Activated CD4-positive, alpha-beta T cell treated with anti-CD3 and anti-CD28 coated beads, Interleukin-2, amount 50 U/mL, for 16 hours (primary cell): ENCODE data around the gene ZNF304.
"Not testable (repeated sequence)": the region's sequence is repeated elsewhere in the genome, so short reads cannot be mapped to it uniquely, and the experiment has no call there.

ENCODE experiments used
- DNase-seq: peaks from one replicate; pipeline ENCODE4 v3.0.0-alpha.2; 2020

The ZNF304 gene

DNA sequence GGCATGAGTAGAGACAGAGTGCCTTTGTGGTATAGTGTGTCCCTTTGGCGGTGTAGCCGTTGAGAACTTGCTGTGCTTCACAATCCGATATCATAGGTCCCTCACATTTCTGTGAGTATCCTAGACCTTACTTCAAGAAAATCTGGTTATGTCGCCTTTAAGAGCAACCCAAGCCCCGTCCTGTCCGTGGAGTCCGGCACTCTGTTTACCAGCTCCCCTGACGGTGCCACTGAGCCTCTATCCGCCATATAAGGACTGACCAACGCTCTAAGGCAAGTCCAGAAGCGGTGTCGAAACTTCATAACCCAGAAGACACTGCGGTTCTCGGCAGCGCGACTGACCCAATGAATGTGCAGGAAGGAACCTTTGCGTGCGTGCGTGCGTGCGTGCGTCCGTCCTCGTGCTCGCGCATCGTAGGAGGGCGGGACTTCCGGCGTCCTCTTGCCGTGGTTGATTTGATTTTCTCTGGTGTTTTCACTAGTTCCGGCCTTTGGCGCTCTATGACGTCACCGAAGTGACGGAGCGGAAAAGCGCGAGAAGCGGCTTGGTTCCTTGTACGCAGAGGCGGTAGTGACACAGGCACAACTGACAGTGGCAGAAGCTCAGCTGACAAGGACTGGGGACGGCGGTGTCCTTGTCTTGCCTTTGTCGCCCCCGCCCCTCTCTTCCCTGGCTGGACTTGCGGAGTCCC lies 12.1 kb downstream of the ZNF304 start, which contains the start of the genes TRAPPC2B and ZNF547:
Gene TRAPPC2B, plus strand, starts transcription at position 555 of the 691 bp plus-strand sequence. CDS start 1,283 bp downstream, outside the sequence.
Gene ZNF547, plus strand, starts transcription at position 555 of the 691 bp plus-strand sequence. CDS start 5,005 bp downstream, outside the sequence.
- peak; percentile 98 for DNase-seq

DNA sequence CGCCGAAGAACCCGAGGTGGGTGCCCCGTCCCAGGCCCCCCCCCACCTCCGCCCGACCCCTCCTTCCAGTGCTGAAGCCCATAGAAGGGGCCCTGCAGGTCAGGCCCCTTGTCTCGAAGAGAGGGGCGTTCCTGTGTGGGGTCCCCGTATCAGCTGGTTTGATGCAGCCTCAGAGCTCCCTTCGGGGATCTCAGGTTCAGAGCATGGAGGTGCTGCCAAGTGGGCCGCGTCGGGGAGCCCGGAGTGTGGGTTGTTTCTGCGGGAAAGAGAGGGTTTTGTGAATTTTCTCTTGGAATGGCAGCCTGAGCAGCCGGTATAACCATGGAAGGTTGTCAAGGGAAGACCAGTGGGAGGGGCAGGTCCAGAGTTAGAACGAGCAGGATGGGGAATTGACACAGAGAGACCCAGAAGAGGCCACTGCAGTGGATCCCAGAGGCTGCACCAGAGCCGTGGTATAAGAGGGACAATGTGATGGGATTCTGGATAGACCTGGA lies 12.7 kb downstream of the ZNF304 start:
- no peak for DNase-seq

DNA sequence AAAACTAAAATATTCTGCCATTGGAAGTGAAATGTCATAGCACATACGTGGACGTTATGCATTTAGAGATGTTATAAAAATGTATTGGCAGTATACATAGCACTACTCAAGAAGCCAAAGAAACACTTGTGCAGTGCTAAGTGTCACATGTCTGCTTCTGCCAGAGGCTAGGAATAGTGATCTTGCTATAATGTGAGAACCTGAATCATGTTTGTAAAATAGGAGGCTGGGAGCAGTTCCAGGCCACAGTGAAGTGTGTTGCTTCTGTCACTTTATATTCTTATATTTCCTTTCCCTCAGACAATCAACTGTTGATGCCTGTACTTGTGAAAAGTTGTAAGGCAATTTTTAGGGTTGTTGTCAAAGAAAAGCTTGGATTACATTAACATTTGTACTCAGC lies 15.7 kb downstream of the ZNF304 start:
- no peak for DNase-seq

DNA sequence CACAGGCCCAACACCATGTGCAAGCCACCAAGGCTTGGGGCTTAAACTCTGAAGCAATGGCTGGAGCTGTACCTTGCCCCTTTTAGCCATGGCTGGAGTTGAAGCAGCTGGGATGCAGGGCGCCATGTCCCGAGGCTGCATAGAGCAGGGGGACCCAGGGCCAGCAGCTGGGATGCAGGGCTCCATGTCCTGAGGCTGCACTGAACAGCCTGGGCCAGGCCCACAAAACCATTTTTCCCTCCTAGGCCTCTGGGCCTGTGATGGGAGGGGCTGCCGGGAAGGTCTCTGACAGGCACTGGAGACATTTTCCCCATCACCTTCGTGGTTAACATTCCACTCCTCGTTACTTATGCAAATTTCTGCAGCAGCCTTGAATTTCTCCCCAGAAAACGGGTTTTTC lies 23.1 kb downstream of the ZNF304 start:
- DNase-seq: no peak

DNA sequence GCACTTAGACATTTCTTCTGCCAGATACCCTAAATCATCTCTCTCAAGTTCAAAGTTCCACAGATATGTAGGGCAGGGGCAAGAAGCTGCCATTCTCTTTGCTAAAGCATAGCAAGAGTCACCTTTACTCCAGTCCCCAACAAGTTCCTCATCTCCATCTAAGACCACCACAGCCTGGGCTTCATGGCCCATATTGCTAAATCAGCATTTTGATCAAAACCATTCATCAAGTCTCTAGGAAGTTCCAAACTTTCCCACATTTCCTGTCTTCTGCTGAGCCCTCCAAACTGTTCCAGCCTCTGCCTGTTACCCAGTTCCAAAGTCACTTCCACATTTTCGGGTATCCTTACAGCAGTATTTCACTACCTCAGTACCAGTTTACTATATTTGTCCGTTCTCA lies 23.6 kb downstream of the ZNF304 start:
- DNase-seq: not testable (repeated sequence)

DNA sequence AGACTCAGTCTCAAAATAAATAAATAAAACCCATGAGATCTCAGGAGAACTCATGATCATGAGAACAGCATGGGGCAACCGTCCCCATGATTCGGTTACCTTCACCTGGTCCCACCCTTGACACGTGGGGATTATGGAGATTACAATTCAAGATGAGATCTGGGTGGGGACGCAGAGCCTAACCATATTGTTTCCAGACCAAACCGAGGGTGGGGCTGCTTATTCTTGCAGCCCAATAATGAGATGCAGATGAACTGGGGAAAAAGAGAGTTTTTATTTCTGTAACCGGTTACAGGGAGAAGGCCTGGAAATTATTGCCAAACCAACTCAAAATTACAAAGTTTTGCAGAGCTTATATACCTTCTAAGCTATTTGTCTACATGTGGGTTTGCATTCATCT lies 25.1 kb downstream of the ZNF304 start:
- no peak for DNase-seq

DNA sequence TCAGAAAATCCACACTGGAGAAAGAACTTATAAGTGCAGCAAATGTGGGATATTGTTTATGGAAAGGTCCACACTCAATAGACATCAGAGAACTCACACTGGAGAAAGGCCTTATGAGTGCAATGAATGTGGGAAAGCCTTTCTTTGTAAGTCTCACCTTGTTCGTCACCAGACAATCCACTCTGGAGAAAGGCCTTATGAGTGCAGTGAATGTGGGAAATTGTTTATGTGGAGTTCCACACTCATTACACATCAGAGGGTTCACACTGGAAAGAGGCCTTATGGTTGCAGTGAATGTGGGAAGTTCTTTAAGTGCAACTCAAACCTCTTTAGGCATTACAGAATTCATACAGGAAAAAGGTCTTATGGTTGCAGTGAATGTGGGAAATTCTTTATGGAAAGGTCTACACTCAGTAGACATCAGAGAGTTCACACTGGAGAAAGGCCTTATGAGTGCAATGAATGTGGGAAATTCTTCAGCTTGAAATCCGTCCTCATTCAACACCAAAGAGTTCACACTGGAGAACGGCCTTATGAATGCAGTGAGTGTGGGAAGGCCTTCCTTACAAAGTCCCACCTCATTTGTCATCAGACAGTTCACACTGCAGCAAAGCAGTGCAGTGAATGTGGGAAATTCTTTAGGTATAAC lies 26.6 kb downstream of the ZNF304 start:
- DNase-seq: no peak

DNA sequence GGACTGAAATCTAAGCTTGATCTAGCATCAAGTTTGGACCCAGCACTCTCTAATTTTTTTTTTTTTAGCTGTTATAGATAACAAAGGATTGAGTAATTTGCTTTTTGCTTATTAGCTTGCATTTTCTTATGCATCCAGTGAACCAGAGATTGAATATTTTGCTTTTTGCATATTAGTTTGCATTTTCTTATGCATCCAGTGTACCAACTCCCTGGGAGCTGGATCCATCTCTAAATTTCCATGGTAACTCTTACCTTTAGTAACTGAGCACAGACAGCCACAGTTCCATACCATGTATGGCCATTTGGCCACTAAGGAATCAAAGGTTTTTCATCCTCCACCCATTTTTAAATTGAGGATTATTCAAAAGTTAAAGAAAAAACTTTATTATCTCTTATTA lies 29.9 kb downstream of the ZNF304 start:
- DNase-seq: no peak

DNA sequence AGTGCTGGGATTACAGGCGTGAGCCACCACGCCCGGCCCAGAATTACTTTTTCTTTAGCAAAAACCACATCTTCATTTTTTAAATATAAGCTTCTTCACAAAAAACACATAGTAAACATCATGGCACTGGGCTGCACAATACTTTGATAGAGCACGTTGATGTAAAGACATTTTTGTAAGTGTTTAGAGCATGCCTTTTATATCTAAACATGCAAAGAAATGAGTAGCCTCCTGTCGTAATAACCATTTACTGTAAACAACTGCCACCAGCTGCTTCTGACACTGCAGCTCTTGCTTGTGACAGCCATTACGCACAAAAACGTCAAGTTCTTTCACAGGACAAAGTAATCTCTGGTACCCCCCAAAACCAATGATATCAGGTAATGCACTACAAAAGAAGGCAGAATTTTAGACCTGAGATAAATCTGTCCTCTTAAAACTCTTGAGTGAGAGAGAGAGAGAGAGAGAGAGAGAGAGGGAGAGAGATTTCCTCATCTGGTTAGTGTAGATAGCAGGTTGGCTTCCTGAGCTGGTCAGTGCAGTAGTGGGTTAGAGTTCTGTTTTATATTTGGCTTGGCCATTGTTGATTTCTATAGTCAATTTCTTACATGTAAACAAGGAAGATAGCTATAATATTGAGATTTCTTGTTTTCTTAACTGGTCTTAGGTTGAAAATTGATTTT lies 31.9 kb downstream of the ZNF304 start:
- DNase-seq: no peak

DNA sequence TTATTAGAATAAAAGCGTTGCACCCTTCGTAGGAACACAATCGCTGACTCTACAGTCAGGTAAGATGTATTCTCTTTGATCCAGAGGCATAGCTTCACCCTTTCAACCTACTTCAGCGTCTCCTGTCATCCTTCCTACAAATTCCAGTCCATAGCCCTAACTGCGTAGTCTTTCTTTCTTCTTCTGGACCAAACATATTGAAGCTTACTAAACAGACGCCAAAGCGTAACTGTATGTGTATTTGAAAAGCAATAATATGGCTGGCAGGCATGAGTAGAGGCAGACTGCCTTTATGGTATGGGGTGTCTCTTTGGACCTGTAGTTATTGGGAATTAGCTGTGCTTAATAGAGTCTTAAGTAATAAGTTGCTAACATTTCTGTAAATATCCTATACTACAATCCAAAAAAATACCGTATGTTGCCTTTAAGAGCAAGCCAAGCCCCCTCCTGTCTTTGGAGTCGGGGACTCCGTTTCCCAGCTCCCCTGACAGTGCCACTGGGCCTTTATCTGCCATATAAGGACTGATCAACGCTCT lies 38.2 kb downstream of the ZNF304 start:
- DNase-seq: no peak

DNA sequence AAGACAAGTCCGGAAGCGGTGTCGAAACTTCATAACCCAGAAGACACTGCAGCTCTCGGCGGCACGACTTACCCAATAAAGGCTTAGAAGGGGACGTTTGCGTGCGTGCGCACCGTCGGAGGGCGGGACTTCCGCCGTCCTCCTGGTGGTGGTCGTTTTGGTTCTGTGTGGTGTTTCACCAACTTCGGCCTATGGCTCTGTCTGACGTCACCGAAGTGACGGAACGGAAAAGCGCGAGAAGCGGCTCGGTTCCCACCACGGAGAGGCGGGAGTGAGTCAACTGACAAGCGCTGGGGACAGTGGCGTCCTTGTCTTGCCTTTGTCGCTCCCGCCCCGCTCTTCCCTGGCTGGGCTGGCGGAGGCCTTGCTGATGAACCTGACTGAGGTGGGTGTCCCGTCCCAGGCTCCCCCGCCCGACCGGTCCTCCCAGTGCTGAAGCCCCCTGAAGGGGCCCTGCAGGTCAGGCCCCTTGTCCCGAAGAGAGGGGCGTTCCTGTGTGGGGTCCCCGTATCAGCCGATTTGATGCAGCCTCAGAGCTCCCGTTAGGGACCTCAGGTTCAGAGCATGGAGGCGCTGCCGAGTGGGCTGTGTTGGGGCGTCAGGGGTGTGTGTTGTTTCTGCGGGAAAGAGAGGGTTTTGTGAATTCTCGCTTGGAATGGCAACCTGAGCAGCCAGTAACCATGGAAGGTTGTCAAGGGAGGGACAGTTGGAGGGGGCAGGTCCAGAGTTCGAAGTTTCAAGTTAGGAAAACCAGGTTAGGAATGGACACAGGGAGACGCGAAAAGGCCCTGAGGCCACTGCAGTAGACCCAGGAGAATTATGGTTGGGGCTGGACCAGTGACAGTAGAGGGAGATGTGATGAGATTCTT lies 38.9 kb downstream of the ZNF304 start, which contains the start of gene ZNF548:
Gene ZNF548, plus strand, starts transcription at position 125 of the 869 bp plus-strand sequence. Its CDS starts 246 bp downstream, at position 371.
- DNase-seq: peak; percentile 96

DNA sequence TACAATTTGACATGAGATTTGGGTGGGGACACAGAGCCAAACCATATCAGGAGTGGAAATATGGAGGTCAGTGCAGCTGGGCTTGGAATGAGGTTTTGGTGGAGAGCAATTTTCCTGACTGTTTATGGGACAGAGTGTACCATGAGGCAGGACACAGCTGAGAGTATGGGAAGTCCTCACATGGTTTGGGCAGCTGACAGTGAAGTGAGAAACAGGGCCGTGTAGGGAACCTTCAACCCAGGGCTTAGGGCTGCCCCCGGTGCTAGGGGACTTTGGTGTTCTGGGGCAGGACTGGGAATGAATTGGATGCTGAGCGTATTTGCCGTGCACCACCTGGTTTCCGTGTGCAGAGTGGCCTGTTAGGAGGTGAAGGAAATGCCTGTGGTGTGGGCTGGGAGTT lies 44.6 kb downstream of the ZNF304 start:
- no peak for DNase-seq

DNA sequence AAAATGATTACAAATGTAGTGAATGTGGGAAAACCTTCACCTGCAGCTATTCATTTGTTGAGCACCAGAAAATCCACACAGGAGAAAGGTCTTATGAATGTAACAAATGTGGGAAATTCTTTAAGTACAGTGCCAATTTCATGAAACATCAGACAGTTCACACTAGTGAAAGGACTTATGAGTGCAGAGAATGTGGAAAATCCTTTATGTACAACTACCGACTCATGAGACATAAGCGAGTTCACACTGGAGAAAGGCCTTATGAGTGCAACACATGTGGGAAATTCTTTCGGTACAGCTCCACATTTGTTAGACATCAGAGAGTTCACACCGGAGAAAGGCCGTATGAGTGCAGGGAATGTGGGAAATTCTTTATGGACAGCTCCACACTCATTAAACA lies 47.8 kb downstream of the ZNF304 start:
- no peak for DNase-seq

DNA sequence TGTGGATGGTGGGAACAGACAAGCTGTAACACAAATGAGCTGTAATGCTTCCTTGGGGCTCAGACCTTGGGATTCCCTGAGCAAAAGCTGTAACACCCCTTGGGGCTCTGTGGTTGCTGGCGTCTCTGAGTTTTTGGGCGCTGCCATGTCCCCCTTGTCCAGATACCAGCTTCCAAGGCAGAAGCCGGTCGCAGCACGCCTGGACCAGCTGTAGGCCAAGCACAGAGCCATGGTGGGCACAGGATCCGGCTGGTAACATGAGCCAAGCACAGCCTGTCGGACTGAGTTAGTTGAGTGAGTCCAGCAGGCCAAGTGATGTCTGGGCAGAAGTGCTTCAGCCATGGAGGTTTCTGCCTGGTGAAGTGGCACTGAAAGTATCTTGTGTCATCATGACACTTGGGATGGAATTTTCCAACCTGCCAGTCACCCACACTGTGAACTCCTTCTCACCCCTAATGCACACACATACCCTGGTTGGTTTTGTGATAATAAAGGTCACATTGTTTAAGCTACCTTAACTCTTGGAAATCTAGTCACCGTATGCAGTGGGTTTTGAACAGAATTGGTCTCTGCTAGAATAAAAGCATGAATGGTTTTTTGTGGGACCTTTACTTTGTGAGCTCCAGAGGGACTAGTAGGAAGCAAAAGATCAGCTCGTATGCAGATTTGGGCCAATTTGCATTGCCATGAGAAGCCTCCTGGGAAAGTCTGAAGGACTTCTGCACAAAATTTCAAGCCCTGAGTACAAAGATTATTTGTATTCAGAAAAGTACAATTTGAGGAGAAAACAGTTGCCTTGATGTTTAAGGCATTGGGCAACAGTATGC lies 52.9 kb downstream of the ZNF304 start:
- DNase-seq: no peak

DNA sequence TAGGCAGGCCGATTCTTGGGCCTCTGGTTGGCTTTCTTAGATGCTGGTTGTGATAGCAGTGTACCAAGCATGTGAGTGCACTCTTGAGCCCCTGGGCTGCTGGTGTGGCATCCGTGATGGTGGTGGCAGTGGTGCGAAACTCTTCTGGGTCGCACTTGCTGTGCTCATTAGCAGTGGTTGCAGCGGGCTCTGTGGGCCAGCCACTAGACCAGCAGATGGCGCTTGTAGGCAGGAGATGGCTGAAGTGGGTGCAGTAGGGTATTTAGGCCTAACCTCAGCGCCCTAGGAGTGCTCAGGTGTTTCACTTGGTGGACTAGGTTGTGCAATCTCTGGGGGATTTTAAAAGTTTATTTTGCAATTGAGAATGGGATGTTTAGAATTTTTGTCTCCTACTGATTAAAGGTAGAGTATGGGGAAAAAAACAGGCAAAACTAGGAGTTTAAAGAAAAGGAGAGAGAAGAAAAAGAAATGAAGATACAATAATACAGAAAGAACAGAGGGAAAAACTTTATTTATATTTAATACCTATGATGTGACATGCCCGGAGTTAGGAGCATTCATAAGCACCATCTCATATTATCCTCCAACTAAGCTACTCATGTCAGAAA lies 55.5 kb downstream of the ZNF304 start:
- DNase-seq: peak; percentile 57
